GM18508 (cell line): ENCODE data around the gene PODXL2.

Source experiments
- ATAC-seq: cut with Tn5 transposase; IDR thresholded peaks from one replicate; pipeline ENCODE4 v1.9.1; 2021; ENCODE audit warnings: moderate number of reproducible peaks; ENCODE audit not compliant: insufficient read depth, unreplicated experiment

Gene PODXL2

DNA sequence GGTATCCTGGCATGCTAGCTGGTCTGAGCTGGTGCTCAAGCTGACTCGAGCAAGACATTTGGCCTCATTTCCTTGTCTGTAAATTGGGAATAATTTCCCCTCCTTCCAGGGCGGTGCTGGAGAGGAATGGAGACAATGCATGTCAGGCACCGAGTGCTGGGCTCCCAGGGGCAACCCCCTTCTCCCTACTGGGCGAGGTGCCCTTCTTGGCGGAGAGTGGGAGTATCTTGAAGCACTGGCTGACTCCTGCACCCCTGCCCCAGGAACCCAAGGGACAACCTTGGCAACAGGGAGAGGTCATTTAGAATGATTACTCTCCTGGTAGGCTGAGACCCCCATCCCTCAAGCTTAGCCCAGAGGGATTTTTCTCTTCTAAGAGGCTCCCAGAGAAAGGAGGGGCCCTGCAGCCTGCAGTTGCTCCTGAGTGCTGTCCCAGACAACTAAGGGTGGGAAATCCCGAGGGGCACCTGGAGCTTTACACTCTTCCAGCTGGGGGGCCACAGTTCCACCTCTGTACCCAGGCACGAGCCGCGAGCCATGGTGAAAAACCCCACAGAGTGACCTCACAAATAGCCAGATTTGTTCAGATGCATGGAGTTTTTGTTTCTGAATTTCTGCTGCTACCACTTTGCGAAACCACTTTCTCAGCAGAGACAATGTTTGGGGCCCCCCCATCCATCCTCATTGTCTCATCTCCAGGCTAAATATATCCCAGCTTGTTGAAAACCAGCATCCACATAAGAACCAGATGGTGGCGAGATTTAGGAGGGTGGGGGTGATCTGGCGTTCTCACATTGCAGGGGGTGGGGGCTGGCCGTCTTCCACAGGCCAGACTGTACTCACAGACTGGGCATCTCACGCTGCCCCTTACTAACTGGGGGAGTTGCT, 88.6 kb downstream of the PODXL2 start:
- ATAC-seq, result no peak

DNA sequence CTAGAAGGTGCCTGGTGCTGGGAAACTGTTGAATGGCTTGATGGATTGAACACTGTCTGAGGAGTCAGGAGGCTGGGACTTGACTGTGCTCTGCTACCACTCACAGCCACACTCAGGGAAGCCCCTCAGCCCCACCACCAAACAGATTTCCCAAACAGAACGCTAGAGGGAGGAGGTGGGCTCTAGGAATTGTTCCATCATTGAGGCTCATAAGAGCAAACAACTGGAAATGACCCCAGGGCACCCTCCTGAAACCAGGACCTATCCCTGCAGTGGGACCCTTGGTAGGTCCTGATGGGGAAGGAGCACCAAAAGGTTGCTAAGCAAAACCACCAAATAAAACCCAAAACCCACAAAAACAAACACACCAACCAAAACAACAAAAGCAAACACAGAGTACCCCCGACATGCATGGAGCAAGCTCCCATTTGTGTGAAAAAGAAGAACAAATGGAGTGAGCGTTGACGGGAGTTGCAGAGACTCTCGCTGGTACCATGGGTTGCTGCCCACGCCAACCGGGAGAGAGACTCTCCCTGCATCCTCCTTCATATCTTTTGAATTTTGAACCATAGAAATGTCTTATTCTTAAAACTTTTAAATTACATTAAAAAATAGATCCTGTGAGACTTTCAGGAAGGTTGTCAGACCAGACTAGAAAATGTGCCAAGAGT, 89.4 kb downstream of the PODXL2 start:
- no peak for ATAC-seq

DNA sequence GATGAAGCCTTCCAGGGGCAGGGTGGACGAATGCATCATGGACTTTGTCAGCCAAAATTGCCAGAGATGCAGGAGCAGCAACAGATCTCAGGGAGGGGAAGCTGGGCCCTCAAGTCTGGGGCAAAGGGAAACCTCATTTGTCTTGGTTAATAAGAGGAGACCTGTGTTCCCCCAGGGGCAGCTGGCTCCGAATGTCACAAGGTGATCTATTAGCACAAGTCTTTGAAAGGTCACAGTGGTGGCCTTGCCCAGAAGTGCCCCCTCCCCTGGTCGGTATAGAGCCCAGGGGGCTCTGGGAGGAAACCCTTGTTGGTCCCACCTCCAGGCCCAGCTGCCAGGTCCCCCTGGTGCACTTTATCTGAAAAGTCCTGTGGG, 89.9 kb downstream of the PODXL2 start:
- ATAC-seq, result no peak

DNA sequence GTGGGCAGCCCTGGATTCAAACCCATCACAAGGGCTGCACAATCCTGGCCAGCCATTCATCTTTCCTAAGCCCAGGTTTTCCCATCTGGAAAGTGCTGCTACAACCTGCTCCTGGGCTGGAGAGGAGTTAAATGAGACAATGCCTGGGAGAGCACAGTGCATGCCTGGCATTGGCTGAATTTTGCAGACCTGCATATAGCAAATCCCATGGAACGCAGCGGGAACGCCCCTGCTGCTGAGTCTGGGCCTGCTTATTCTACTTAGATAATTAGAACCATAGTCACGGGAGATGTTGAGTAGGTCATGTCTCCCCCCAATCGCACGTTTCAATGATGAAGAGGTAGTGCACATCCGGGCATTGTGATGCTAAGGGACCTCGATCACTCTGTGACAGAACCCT, 90.4 kb downstream of the PODXL2 start:
- no peak for ATAC-seq

DNA sequence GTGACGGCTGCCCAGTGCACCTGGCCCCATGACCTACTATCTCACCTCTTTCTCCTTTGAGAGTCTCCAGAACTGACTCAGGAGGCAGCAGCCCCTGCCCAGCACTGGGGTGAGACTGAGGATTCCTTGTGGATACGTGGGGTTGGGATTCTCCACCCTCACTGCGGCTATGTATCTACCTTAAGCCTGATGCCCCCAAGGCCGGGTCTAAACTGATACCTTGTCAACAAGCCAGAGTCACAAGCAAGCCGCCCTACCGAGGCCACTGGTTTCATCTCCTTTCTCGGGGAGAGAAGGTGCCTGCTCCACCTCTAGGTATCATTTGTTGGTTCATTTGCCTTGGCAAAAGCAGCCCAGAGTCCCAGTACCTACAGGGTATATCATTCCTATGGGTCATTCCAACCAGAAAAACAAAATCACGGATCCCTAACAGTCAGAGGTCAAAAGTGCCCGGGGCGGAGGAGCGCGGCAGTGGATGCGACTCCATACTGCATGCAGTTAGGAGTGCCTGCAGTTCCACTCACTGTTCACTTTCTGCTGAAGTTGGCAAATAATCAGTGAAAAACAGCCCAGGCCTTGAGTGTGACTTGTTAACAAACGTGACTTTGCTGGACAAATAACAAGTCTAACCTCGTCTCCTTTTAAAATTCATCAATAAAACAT, 91.3 kb downstream of the PODXL2 start:
- no peak for ATAC-seq

DNA sequence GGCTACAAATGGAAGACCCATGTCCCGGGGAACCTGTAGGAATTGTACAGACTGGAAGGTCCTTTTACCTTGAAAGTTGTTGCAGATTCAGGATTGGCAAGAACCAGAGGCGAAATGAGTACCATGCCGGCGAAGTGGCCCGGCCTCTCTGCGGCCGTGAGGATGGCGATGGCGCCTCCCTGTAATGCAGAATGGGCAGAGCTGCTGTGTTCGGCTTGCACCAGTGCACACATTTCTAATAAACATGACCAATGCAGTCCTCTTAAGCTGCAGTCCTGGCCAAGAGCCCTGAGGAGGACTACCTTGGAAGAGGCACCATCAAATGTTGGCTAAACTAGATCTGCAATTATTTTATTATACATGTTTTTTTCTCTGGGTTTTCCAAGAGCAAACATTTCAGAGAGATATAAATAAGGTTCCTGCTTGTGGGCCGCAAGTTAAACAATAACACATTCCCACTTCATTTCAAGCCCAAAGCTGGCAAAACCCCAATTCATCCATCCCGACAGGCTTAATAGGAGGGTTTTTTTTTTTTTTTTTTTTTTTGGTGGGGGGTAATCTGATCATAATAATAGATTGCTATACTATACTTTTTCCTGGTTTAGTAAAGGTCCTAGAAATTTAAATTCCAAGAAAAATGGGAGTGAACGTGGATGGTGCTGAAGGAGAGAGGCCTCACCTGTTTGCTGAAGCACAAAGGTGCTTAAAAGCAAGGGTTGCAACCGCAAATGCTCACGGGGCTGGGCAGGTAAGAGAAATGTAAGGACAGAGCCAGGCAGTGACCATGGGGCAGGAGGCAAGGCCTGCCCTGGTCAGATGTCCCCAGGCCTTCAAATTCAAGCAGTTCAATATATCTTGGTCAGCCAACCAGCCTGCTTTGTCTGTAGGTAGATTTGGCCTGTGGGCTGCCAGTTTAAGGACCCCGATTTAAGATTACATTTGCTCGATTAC, 92.3 kb downstream of the PODXL2 start:
- ATAC-seq, result no peak

DNA sequence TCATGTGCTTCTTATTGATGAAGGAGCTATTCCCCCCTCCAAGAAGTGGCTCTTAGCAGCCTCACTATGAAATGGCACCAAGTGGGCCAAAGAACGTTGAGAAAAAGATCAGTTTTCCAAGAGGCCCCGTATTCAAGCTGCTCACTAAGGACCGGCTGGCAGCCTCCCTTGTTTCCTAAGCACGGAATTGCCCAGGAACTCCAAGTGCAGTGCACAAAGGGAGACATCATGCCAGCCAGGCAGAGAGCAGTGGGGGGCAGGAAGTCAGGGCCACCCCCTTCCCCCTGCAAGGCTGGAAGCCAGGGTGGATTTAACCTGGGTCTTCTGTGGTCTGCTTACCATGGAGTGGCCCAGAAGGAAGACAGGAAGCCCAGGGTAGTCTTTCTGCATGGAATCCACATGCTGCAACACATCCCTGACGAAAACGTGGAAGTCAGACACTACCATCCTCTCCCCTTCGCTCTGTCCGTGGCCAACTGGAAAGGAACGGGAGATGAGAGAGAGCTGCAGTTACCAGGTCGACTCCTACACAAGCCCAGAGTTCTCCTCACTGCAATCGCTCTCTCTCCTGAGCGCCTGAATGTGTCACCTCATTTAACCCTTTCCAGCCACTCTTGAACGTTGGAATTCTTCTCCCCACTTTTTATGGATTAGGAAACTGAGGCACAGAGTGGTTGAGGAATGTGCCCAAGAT, 93.3 kb downstream of the PODXL2 start:
- no peak for ATAC-seq
